IPS-11a (cell line): ENCODE data around the gene CCSER1.
"Not testable (repeated sequence)": the region's sequence is repeated elsewhere in the genome, so short reads cannot be mapped to it uniquely, and the experiment has no call there.

Experiments used
- H3K4me3 ChIP-seq: one replicate; pipeline ENCODE4 v1.5.1; 2013; ENCODE audit warnings: low read depth, low read length, control low read depth

The CCSER1 gene

DNA sequence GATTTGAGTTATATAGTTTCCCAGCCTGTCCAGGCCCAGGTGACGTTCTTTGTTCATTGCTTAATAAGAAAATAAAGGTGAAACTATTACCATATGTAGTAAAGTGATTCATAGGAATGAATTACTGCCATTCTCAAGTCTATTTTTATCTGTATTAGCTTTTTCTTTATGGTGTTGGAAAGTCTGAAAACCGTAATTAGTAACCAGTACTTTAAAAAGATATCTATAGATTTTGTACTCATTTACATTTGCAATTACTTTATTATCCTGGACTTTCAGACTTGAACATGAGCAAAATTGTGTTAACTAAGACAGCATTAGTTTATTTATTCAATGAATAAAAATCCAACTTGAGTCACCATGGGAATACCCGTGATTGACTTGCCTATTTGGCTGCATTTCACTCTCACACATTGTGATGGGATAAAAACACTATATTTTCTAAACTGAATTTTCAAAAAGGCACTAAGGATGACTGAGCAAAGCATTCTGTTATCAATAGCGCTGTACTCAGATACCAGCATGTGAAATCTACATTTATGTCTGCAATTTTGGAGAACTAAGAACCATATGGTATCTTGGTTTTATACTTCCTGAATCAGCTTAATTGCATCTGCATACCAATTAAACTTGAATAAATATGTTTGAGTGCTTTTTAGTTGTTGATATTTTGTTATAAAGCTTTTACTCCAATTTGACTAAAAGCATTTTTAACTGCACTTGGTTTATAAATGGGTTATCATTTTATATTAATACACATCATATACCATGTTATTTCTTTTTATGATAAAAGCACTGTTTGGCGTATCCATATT lies 154.6 kb downstream of the CCSER1 start:
- H3K4me3 ChIP-seq: no peak overlapping the region

DNA sequence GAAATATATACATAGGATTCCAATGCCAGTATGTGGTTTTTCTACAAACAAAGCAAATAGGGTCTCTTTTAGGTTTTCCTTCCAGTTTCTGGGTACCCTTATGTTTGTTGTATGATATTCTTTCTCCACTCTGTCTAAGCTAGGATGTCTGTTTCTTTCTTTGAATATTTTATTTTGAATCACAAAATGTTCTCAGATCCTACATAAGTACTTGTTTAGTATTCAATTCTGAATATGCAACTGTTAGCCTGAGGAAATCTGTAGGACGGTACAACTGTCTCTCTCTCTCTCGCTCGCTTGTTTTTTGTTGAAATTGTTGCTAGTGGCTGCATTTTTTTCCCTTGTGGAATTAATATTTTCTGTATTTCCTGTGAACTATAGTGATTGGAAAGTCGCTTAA lies 163.2 kb downstream of the CCSER1 start:
- H3K4me3 ChIP-seq: no peak overlapping the region

DNA sequence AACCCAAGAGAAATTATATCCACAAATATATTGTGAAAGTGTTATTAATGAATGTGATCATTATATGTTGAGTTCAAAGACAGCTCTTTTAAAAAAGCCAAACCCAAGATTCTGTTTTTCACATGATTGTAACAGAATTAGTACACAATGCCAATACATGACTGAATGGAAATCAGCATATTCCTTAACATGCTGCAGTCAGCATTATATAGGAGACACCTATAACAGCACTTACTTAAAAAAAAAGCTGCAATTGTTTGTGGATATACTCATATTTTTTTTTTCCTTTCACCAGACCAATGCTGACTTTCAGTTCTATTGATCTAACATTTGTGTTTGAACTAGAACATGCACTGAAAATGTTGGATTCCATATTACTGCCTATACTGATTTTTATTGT lies 165.2 kb downstream of the CCSER1 start:
- no peak overlapping the region for H3K4me3 ChIP-seq

DNA sequence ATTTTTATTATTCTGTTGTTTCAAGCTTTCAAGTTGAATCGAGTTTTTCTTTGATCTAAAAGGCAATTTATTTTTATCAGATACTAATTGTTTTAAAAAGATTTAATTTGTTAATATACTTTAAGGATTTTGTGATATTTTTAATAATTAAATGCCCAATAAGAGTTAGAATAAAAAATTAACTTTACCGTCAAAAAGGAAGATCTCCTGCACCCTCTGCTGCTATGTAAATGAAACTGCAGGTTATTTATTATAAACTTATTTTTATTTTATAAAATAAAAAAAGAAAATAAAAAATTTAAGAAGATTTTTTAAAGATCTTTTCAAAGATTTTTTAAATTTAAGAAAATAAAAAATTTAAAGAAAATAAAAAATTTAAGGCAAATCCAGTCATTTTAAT lies 166.1 kb downstream of the CCSER1 start:
- no peak overlapping the region for H3K4me3 ChIP-seq

DNA sequence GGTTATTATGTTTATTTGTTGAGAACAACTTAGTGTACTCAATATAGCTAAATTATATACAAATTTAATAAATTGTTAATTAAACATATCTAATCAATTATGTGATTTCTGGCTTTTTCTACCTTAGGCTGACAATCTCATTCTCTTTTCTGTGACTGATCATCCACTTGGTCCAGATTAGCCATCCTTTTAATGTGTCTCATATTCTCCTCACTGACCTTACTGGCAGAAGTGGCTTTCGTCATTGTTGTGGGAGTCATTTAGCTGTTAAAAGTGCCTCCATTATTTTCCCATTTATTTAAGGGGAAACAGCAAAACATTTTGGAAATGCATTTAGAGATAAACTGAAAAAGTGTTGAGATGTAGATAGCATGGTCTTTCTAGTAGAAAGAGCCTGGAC lies 172.2 kb downstream of the CCSER1 start:
- H3K4me3 ChIP-seq: no peak overlapping the region

DNA sequence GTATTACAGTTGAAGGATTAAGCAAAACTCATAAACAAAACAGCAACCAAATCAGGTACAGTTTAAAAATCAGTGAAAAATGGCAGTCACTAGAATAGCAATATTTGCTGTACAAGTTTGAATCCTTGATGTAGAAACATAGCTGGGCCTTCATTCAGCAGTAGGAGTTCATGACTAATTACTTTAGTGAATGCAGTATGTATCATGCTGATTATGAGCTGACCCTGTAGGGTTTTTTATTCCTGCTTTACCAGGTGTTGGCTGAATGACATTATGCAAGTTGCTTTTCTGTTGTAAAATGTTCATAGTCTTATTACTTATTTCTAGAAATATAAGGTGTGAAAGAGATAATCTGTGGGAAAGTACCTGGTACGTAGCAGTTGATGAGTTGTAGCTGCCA lies 179.6 kb downstream of the CCSER1 start:
- no peak overlapping the region for H3K4me3 ChIP-seq

DNA sequence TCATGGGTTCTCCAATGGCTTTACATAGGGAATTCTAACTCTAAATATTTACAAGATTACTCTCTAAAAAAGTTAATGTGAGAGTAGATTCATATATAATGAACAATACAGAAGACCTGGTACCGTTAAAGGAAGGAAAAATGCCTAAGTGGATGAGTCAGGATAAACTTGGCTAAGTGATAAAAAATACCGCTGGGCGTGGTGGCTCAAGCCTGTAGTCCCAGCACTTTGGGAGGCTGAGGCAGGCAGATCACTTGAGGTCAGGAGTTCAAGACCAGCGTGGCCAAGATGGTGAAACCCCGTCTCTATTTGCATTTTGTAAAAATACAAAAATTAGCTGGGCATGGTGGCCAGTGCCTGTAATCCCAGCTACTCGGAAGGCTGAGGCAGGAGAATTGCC lies 189.9 kb downstream of the CCSER1 start:
- not testable (repeated sequence) for H3K4me3 ChIP-seq

DNA sequence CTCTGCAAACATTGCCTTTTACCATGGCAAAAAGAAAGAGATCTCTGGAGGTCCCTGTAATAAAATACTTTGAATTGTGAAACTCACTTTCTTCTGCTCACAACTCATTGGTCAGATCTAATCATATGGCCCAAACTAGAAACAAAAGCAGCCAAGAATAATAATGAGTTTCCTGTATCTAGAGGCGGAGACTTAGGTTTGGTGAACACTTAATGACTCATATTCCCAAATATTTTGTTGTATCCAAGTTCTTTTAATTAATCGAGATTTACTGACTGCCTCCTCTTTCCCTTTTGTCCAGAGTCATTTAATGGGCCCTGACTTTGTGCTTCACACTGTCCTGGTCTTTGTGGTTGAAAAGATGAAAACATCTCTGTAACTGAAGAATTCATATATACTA lies 190.6 kb downstream of the CCSER1 start:
- H3K4me3 ChIP-seq: no peak overlapping the region

DNA sequence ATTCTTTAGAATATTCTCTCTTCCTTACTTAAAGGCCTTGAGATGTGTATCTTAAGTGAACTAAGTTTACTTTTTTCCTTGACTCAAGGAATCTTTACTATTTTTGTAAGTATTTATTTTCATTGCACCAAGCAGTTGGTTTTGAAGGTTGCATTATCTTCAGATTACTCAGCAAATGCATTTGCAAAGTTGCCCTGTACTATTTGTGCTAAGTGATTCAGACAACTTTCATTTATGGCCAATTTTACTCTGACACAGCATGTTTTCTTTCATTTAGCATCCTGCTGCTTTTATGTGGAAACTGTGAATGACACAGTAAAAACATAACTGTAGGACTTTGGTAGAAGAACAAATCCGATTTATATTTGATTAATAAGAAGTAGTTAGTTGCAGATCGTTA lies 191.0 kb downstream of the CCSER1 start:
- H3K4me3 ChIP-seq: no peak overlapping the region

DNA sequence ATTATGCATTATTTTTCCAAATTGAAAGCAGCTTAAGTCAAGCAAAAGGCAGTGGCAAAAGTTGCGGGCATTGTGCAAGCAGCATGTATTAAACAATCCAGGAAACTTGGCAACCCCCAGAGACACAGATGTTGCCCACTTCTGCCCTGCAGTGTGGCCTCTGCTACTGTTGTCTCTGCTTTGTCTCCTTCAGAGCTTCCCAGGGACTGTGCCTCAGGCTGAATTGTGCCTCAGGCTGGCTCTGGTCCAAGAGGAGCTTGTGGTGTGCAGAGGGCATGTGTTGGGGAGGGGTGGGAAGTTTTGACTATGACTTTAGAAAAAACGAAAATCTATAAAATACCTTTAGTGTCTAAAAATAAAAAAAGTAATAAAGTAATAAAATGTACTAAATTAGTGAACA lies 201.4 kb downstream of the CCSER1 start:
- no peak overlapping the region for H3K4me3 ChIP-seq

DNA sequence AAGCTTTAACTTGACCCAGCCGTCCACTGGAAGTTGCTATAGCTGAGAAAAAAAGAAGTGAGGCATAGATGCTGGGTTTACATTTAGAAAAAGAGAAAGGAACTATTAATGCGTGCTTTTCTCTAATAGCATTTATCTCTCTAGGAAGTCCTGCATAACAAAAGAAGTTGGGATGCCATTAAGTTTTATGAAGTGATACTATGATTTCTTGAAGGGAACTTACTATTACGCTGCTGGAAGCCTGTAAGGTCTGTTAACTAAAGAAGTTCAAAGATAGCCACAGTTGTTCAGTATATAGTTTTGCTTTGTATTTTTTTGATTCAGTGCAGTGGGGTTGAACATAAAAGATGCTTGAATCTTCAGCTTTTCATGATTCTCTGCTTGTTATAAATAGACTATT lies 203.4 kb downstream of the CCSER1 start:
- H3K4me3 ChIP-seq: no peak overlapping the region

DNA sequence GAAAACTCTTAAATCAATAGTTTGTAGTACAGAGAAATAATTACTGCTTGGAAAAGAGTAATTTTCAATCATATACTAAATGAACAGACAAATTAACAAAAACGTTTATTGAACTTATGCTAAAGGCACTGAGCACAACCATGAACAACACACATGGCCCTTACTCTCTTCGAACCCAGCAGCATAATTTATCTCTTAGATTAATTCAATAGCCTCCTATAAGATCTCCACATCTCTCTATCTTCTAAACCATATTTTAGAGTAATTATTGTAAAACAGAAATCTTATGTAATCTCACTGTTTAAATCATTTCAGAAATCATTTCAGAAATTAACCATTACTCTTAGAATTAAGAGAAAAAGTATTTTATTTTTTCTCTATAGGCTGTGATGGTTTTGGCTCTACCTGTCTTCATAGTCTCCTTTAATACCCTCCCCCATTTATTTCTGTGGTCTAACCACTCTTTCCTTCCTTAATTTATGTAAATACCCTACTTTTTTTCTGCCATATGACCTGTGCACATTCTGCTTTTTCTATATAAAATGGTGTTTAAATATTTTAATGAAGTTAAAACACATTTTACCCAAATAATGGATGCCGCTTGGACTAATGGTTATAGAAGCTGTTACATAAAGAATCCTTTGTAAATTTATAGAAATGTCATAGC lies 218.5 kb downstream of the CCSER1 start:
- H3K4me3 ChIP-seq: no peak overlapping the region

DNA sequence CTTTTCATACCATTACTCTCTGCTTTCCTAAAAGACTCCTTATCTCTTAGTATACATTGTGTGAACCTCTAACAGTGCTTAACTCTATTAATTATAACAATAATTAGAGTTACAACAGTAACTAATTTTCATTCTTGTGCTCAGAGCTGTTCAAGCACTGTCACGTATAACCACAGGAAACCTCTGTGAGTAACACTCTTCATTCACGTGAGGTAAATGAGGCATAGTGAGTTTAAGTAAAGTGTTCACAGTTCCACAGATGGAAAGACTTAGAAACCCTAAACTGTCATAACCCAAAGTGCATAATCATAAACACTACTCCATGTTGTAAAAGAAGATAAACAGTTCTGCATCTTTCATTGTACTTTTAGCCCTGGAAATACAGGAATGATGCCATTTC lies 222.4 kb downstream of the CCSER1 start:
- no peak overlapping the region for H3K4me3 ChIP-seq

DNA sequence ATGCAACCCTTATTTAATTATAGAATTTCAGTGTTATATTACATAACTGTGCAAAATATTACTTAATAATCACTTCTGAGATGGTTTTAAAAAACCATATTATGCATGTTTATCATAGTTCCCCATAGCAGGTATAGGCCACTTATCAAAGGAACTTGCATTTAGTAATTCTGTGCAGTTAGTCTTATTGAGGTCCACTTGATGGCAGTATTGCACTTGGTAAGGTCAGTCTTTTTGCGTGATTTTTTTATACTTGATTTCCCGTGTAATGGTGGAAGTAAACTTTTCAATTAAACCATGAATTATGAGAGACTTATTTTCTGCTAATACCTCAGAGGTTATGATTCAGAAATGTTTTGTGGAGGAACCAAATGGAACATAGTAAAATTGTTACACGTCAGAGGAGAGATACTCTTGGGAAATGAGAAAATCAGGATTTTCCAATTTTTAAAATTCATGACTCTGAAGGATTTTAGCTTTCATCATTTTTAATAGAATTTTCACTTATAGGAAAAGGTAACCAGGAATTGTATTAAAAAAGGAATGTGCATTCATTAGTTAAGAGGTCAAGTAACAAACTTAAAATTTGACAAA lies 230.0 kb downstream of the CCSER1 start:
- H3K4me3 ChIP-seq: no peak overlapping the region

DNA sequence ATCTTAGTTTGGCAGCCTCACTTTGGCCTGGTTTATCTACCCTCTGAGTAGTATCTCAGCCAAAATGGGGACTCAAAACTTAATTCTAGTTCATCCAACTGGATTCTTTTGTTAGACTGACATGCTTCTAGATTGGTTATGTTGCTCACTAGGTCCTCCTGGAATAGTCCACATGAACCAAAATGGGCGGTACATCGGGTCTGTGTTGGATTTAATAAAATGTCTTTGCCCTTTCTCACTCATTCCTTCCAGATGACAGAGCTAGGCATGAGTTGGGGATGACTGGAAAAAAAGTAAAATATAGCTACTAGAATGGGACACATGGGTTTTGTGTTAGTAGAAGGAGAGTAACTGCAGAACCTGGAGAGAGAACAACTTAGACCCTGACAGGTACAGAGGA lies 247.9 kb downstream of the CCSER1 start:
- no peak overlapping the region for H3K4me3 ChIP-seq

DNA sequence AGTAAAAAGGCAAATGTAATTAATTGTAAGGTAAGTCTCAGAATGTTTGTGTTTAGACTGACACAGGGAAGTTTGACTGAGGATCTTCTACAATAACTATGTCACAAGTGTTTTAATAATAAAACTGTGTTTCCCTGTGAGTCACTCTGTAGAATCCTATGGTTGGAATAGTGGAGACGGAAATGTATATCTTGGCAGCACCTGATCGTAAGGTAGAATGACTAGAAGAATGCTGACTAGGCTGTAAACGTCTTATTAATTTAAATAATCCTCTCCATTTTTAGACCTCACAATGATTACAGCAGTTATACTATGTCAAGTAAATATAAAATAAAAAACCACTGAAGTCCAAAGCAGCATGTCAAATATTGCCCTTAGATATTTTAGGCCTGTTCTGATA lies 266.0 kb downstream of the CCSER1 start:
- no peak overlapping the region for H3K4me3 ChIP-seq

DNA sequence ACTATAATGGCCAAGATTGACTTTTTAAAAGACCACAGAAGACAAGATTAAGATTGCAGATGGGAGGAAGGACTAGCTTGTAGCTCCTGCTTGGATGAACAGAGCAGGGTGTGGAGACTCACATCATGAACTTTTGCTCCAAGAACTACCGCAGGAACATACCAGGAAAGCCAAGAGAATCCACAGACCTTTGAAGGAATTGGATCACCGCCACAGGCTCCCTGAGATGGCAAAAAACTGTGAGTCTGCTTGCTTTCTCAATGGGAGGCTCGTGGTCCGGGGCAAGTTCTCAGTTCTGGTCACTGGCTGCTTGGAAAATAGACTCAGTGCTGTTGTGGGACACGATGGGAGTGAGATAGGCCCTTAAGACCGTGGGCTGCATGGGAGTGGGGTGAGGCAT lies 276.6 kb downstream of the CCSER1 start:
- H3K4me3 ChIP-seq: no peak overlapping the region

DNA sequence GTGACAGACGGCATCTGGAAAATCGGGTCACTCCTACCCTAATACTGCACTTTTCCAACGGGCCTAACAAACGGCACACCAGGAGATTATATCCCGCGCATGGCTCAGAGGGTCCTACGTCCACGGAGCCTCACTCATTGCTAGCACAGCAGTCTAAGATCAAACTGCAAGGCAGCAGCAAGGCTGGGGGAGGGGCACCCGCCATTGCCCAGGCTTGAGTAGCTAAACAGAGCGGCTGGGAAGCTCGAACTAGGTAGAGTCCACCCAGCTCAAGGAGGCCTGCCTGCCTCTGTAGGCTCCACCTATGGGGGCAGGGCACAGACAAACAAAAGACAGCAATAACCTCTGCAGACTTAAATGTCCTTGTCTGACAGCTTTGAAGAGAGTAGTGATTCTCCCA lies 280.7 kb downstream of the CCSER1 start:
- H3K4me3 ChIP-seq: not testable (repeated sequence)

DNA sequence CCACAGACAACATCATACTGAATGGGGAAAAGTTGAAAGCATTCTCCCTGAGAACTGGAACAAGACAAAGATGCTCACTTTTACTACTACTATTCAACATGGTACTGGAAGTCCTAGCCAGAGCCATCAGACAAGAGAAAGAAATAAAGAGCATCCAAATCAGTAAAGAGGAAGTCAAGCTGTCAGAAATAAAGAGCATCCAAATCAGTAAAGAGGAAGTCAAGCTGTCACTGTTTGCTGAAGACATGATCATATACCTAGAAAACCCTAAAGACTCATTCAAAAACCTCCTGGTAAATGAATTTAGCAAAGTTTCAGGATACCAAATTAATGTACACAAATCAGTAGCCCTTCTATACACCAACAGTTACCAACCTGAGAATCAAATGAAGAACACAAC lies 285.6 kb downstream of the CCSER1 start:
- not testable (repeated sequence) for H3K4me3 ChIP-seq

DNA sequence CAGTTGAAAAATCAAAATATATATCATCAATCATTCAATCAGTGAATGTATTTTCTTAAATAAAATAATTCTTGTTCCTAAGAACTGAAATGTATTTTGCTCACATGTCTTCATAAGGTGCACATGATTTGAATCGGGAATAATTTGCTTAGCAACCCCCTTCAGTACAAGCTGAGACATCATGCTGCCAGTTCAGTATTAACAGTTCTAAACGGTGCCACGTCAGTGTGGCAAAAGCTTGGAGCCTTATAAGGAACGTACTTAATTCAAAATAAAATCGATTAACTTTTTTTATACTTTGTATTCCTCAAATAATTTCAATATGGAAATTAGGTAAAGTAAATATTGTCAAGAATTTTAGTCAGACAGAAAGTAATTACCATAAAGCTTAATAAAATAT lies 287.9 kb downstream of the CCSER1 start:
- H3K4me3 ChIP-seq: no peak overlapping the region

DNA sequence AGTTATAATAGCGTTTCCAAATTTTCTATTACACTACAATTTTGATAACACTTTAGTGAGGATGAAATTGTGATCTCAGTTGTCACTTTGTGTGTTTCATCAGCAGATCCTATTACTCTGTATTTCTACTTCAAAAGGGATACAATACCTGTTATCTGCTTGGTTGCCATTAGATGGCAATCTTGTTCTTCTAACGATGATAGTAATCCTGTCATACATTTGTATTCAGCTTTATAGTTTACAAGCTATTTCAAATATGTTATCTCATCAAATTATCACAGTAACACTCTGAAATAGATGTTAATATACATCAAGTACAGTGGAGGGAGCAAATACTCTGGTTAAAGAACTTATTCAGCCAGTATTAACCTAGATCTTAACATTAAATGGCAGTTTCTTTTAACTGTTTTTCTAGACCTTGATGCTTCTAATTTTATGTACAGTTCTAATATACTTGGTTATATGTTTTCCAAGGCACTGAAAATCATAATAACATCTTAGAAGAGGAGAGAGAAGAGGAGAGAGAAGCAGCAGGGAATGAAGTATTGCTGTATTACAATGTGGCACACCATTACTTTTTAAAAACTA lies 292.0 kb downstream of the CCSER1 start:
- no peak overlapping the region for H3K4me3 ChIP-seq

DNA sequence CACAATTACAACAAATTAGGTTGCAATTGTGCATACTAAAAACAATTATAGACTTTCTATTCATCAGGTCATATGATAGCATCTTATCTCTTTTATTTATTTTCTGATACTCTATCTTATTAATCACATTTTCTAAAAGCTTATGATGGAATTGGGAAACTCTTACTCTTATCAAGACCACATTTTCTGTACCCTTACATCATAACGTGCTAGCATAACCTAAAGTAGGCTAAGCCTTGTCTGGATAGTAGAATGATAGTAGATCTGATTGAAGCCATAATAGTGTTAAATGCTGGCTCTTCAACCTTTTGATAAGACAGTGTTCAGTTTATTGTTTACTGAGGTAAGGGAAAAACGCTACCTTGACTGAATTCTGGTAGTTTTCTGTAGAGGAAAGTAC lies 294.0 kb downstream of the CCSER1 start:
- H3K4me3 ChIP-seq: no peak overlapping the region
